ENCODE data around the gene NGEF.

- TF ChIP-seq MYNN (tag by site-specific recombination; IDR thresholded peaks at IDR 0.05; ENCODE audit: borderline replicate concordance) (no peak), HOXD13 (CRISPR knock-in tag; IDR thresholded peaks at IDR 0.05; ENCODE audit: borderline replicate concordance) (no peak), ZNF292 (tag by site-specific recombination; IDR thresholded peaks at IDR 0.05; ENCODE audit: borderline replicate concordance, low read depth) (no peak), PRDM10 (tag by site-specific recombination; IDR thresholded peaks at IDR 0.05) (no peak), ZNF24 (tag by site-specific recombination; IDR thresholded peaks at IDR 0.05) (no peak), ZNF274 (IDR thresholded peaks at IDR 0.05; ENCODE audit: low read length) (no peak), ZNF274 (tag by site-specific recombination; IDR thresholded peaks at IDR 0.05; ENCODE audit: borderline replicate concordance) (no peak)
These were observed 48.8 kb upstream of the NGEF start for GRCh38 chr2:233061591-233062450.

Data from HEK293 (cell line).